ENCODE results near the gene BLTP2. TPM values are rescaled to one million over a fixed set of nuclear protein-coding genes. Genes with fewer than 3 reads are reported as not detected.

BLTP2 gene
- total and polyA plus RNA-seq, 10 of the 15 experiments (the other 5 are each of a cell fraction or from before 2014, with no cell fraction given), result 14.2 to 151 (median 78.1) TPM

- H3K36me3 ChIP-seq (ENCODE audit: control insufficient read depth in 2 of 2, insufficient read depth in 2 of 2, low read length in 1 of 2), result peaks cover 0 to 7% of the 10 kb centered on the region in 2 experiments; a peak in 1 of 4 replicates
- CTCF ChIA-PET, result interaction anchor here (0.6 to 5.9 kb wide), 14 partner anchors 9 to 129 kb away, joined by 3 to 51 read pairs (median 5); partner anchors contain the start of genes ALDOC and RSKR
- no peaks in the 10 kb centered on the region for H4K20me1 ChIP-seq (ENCODE audit: control insufficient read depth, insufficient read depth)
- H3K9me3 ChIP-seq (replicated peaks; ENCODE audit: control insufficient read depth, insufficient read depth, low read length), result no peaks in the 10 kb centered on the region
- POLR2A ChIA-PET, result interaction anchor here (0.6 to 5.4 kb wide), 19 partner anchors 9 to 130 kb away, joined by 3 to 56 read pairs (median 4); partner anchors contain the start of genes ALDOC, BLTP2, PIGS and PROCA1
- BruUV-seq (replicated peaks), result no TSS peak
- SMC1A ChIA-PET (ENCODE audit: uncharacterized antibody, unreplicated experiment), result interaction anchor here (0.5 to 2.9 kb wide), 11 partner anchors 13 to 352 kb away, joined by 3 to 25 read pairs (median 4); partner anchors contain the start of genes ALDOC, PIGS, SDF2 and SUPT6H
- H3K27ac ChIP-seq (ENCODE audit: control insufficient read depth, insufficient read depth), result peak overlapping the region; percentile 94
- H3K4me2 ChIP-seq (ENCODE audit: control insufficient read depth, insufficient read depth), result peak overlapping the region; percentile 95
- in situ Hi-C loops (cut with MboI), result no loop called here
- H3K4me1 ChIP-seq (ENCODE audit: control insufficient read depth, insufficient read depth, low read length), result peaks cover 5% of the 10 kb centered on the region
- FAIRE-seq, result peak; percentile 61
- ATAC-seq, result 0 out of 3 replicates have a peak, but pooled peaks have one; percentile 11
- no peaks in the 10 kb centered on the region for H3K27me3 ChIP-seq (replicated peaks in 1 of 2; ENCODE audit: control insufficient read depth in 2 of 2, insufficient read depth in 2 of 2, low read length in 1 of 2)
- RAD21 ChIA-PET (ENCODE audit: unreplicated experiment), result interaction anchor here (0.5 to 2.9 kb wide), 8 partner anchors 11 to 122 kb away, joined by 3 to 24 read pairs (median 4); partner anchors contain the start of genes ALDOC, PIGS and RPL23A
- peaks cover 23% of the 10 kb centered on the region for H3K79me2 ChIP-seq (ENCODE audit: control insufficient read depth, insufficient read depth, low read length)
- intact Hi-C loops (cut with micrococcal nuclease; ENCODE audit: unreplicated experiment), result loop anchor here (2.0 kb wide), 3 partner anchors 21 to 49 kb away; partner anchors contain the start of genes ALDOC and BLTP2
- WGBS (ENCODE audit: insufficient coverage, insufficient replicate concordance, low lambda C conversion rate, missing lambda C conversion rate), result 14% methylated on average over 5 of the region's 5 CpGs
- H2AFZ ChIP-seq (ENCODE audit: control insufficient read depth, low read depth, low read length), result peak overlapping the region; percentile 82
- peak overlapping the region; percentile 98 for H3K4me3 ChIP-seq
- peak overlapping the region; percentile 97 for H3K9ac ChIP-seq (ENCODE audit: control insufficient read depth, insufficient read depth, low read length)
- DNase-seq (ENCODE audit: low read depth, low spot score), result no peak
- TF ChIP-seq E2F8 (IDR thresholded peaks at IDR 0.05; ENCODE audit: low read depth, partially characterized antibody) (peak; percentile 45), SUZ12 (IDR thresholded peaks at IDR 0.05; ENCODE audit: unreplicated experiment) (no peak), SMARCA5 (IDR thresholded peaks at IDR 0.05) (no peak), REST (IDR thresholded peaks at IDR 0.05; ENCODE audit: low read depth, low read length) (no peak), CEBPB (IDR thresholded peaks at IDR 0.05; ENCODE audit: borderline replicate concordance in 1 of 2, low read depth in 2 of 2, low read length in 2 of 2) (no peak), KDM1A (IDR thresholded peaks at IDR 0.05; ENCODE audit: borderline replicate concordance) (no peak), TAF1 (IDR thresholded peaks at IDR 0.05; ENCODE audit: borderline replicate concordance, low read depth, low read length) (no peak), STAT3 (IDR thresholded peaks at IDR 0.05; ENCODE audit: low read depth, low read length) (no peak), CBX3 (IDR thresholded peaks at IDR 0.05; ENCODE audit: borderline replicate concordance, low read depth) (no peak), HSF1 (IDR thresholded peaks at IDR 0.05; ENCODE audit: low read depth, low read length) (peak; percentile 84; the same call in 1 of the 2 replicates), SPI1 (IDR thresholded peaks at IDR 0.05; ENCODE audit: borderline replicate concordance, insufficient read depth, low read depth, low read length) (0 out of 2 replicates have a peak, but pooled peaks have one; percentile 9), SUPT20H (IDR thresholded peaks at IDR 0.05; ENCODE audit: borderline replicate concordance, control insufficient read depth, low read depth, low read length) (no peak), LARP7 (IDR thresholded peaks at IDR 0.05) (no peak)
Measured at GRCh38 chr17:28597606-28598383, 47.2 kb downstream of the BLTP2 start.
